Adrenal gland (tissue), 5 donors: ENCODE measurements around the gene RNF40.

ENCODE experiments used
- POLR2A ChIP-seq, 2 donors: fragments of 450-650 bp; IDR thresholded peaks; one replicate each; pipeline ENCODE4 v1.6.1; 2017; ENCODE audit warnings: antibody characterized with exemption in 2 of 2, mild to moderate bottlenecking in 2 of 2, moderate library complexity in 1 of 2
- TF ChIP-seq, protein P1 (sequence below), 6 experiments: fragments of 450-650 bp in 4 of 6; fragments of 200-600 bp in 2 of 6; sonication (generic) in 1 of 6; IDR thresholded peaks; 1 replicate in 5 of 6; 2 replicates in 1 of 6; pipeline versions ENCODE4 v1.5.1 to v1.8.0; 2016 to 2021; ENCODE audit warnings: antibody characterized with exemption in 6 of 6, mild to moderate bottlenecking in 2 of 6, moderate library complexity in 1 of 6
- donor health status: DM: no; HTN: no; CAD: no.

DNA sequence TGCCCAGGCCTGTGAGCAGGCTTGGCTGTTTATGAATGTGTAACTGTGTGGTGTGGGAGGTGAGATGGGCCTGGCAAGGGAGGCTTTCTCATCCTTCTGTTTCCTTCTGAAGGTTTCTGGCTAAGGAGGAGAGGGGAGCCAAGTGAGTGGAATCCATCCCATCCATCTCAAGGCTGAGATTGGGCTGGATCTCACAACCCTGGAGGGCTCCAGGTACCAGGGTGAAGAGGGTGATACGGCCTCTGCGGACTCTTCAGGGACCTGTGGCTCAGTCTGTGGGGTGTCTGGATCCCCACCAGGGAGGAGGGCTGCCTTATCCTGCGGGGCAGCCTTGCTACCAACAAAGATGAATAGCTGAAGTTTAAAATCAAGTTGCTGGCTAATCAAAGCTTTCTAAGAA, 17.9 kb downstream of the RNF40 start:
- TF ChIP-seq POLR2A (IDR thresholded peaks at IDR 0.05), result no peak
- TF ChIP-seq, protein P1, sequence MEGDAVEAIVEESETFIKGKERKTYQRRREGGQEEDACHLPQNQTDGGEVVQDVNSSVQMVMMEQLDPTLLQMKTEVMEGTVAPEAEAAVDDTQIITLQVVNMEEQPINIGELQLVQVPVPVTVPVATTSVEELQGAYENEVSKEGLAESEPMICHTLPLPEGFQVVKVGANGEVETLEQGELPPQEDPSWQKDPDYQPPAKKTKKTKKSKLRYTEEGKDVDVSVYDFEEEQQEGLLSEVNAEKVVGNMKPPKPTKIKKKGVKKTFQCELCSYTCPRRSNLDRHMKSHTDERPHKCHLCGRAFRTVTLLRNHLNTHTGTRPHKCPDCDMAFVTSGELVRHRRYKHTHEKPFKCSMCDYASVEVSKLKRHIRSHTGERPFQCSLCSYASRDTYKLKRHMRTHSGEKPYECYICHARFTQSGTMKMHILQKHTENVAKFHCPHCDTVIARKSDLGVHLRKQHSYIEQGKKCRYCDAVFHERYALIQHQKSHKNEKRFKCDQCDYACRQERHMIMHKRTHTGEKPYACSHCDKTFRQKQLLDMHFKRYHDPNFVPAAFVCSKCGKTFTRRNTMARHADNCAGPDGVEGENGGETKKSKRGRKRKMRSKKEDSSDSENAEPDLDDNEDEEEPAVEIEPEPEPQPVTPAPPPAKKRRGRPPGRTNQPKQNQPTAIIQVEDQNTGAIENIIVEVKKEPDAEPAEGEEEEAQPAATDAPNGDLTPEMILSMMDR (IDR thresholded peaks at IDR 0.05), result no peak
